NCI-H748 treated with DMSO at 0.1 percent for 48 hours (cell line): ENCODE data around the gene LGALS9.
"Not testable (repeated sequence)": the region's sequence is repeated elsewhere in the genome, so short reads cannot be mapped to it uniquely, and the experiment has no call there.

Source experiments
- DNase-seq: peaks from one replicate; lab custom pipeline; 2025; lab: John Stamatoyannopoulos, UW

LGALS9 gene

GRCh38 chr17:27690882-27691281 is 59.9 kb downstream of the LGALS9 start:
- DNase-seq: no peak

- DNase-seq: not testable (repeated sequence)
Observed at GRCh38 chr17:27695254-27695814, 64.3 kb downstream of the LGALS9 start.
